GM19452 (cell line): Measurements from ENCODE around the gene TPST1.
A peak's percentile ranks its signal among the peaks of the same experiment; 100 is the strongest.
"Not testable (repeated sequence)": the region's sequence is repeated elsewhere in the genome, so short reads cannot be mapped to it uniquely, and the experiment has no call there.

Experiments
- ATAC-seq: cut with Tn5 transposase; IDR thresholded peaks from one replicate; pipeline ENCODE4 v1.9.1; 2021; ENCODE audit not compliant: unreplicated experiment

The TPST1 gene

GRCh38 chr7:66204822-66205740 is at the start of gene TPST1:
TSS of gene TPST1 (plus strand) at chr7:66205334. CDS start at chr7:66240426, 35,092 bp downstream.
- peak; percentile 93 for ATAC-seq

- ATAC-seq, result not testable (repeated sequence)
These were observed 49.1 kb upstream of the TPST1 start for GRCh38 chr7:66156035-66156434.

GRCh38 chr7:66157060-66157459 is 48.1 kb upstream of the TPST1 start:
- ATAC-seq, result no peak

GRCh38 chr7:66162622-66163021 is 42.5 kb upstream of the TPST1 start:
- no peak for ATAC-seq

- no peak for ATAC-seq
These were observed 41.9 kb upstream of the TPST1 start for GRCh38 chr7:66163186-66163610.

GRCh38 chr7:66164356-66164755 is 40.8 kb upstream of the TPST1 start:
- no peak for ATAC-seq

GRCh38 chr7:66167773-66168387 is 37.3 kb upstream of the TPST1 start:
- ATAC-seq, result no peak

GRCh38 chr7:66169616-66170015 is 35.5 kb upstream of the TPST1 start:
- ATAC-seq, result no peak

- ATAC-seq, result no peak
These were observed 34.6 kb upstream of the TPST1 start for GRCh38 chr7:66170309-66171231.

GRCh38 chr7:66172536-66173401 is 32.4 kb upstream of the TPST1 start:
- ATAC-seq, result not testable (repeated sequence)

- ATAC-seq, result no peak
These were observed 31.3 kb upstream of the TPST1 start for GRCh38 chr7:66173856-66174255.

- not testable (repeated sequence) for ATAC-seq
These were observed 30.1 kb upstream of the TPST1 start for GRCh38 chr7:66175006-66175405.

- ATAC-seq, result no peak
These were observed 28.2 kb upstream of the TPST1 start for GRCh38 chr7:66176914-66177313.

- ATAC-seq, result no peak
These were observed 26.9 kb upstream of the TPST1 start for GRCh38 chr7:66178258-66178657.

- ATAC-seq, result no peak
These were observed 23.8 kb upstream of the TPST1 start for GRCh38 chr7:66181329-66181728.

- no peak for ATAC-seq
These were observed 23.3 kb upstream of the TPST1 start for GRCh38 chr7:66181845-66182244.

GRCh38 chr7:66182920-66183319 is 22.2 kb upstream of the TPST1 start:
- ATAC-seq, result no peak

GRCh38 chr7:66183700-66184099 is 21.4 kb upstream of the TPST1 start:
- ATAC-seq, result no peak

- ATAC-seq, result no peak
These were observed 19.4 kb upstream of the TPST1 start for GRCh38 chr7:66185680-66186187.

GRCh38 chr7:66186991-66187390 is 18.1 kb upstream of the TPST1 start:
- no peak for ATAC-seq
